OCI-LY3 (cell line): Measurements from ENCODE around the gene CDKN2D.

Experiments
- EZH2phosphoT487 ChIP-seq: fragments of 200-600 bp; shearing (Covaris generic); IDR thresholded peaks from 2 replicates; pipeline ENCODE4 v1.6.1; 2018; ENCODE audit warnings: antibody characterized with exemption, mixed run types, low read depth
- TF ChIP-seq, protein P1 (sequence below): fragments of 200-600, 300-600 bp; sonication (generic); IDR thresholded peaks from 2 replicates; pipeline ENCODE4 v1.5.1; 2014; ENCODE audit warnings: antibody characterized with exemption, low read length, low read depth

DNA sequence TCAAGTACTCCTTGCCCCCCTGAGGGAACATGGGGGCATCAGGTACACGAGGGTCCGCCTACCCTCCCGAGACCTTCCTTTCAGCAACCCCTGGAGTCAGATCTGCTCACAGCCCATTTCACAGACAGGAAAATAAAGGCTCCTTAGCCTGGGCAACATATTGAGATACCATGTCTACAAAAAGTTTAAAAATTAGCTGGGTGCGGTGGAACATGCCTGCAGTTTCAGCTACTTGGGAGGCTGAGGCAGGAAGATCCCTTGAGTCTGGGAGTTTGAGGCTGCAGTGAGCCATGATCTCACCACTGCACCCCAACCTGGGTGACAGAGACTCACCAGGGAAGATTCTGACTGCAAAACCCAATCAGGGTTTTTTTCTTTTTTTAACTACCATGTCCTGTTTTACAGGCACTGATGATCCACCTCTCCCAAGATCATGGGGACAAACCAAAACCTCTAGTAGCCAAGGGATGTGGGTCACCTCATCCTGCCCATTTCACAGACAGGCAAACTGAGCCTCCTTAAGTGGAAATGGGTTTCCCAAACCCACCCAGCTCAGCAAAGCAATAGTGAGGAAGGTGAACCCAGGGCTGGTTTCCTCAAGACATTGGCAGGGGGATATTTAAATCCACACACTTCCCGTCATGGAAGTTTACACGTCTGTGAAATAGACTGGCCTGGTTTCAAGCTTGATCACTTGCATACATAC lies 6.4 kb upstream of the CDKN2D start:
- TF ChIP-seq, protein P1, sequence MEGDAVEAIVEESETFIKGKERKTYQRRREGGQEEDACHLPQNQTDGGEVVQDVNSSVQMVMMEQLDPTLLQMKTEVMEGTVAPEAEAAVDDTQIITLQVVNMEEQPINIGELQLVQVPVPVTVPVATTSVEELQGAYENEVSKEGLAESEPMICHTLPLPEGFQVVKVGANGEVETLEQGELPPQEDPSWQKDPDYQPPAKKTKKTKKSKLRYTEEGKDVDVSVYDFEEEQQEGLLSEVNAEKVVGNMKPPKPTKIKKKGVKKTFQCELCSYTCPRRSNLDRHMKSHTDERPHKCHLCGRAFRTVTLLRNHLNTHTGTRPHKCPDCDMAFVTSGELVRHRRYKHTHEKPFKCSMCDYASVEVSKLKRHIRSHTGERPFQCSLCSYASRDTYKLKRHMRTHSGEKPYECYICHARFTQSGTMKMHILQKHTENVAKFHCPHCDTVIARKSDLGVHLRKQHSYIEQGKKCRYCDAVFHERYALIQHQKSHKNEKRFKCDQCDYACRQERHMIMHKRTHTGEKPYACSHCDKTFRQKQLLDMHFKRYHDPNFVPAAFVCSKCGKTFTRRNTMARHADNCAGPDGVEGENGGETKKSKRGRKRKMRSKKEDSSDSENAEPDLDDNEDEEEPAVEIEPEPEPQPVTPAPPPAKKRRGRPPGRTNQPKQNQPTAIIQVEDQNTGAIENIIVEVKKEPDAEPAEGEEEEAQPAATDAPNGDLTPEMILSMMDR, result no peak
- TF ChIP-seq EZH2phosphoT487, result no peak
